Ovary (tissue), 3 donors: ENCODE results near the gene WEE1.

ENCODE experiments used
- CTCF ChIP-seq, 3 donors: fragments of 450-650 bp in 2 of 3; fragments of 200-600 bp in 1 of 3; IDR thresholded peaks; one replicate each; pipeline versions ENCODE4 v1.5.1 to v1.8.0; 2016 to 2022; ENCODE audit warnings: antibody characterized with exemption in 3 of 3, mild to moderate bottlenecking in 1 of 3
- EP300 ChIP-seq: sonication (generic); formaldehyde crosslinking; IDR thresholded peaks from one replicate; pipeline ENCODE4 v1.6.1; 2017; ENCODE audit warnings: antibody characterized with exemption
- donor health status: DM: no; HTN: no; CAD: no.

GRCh38 chr11:9562716-9563115 is 10.8 kb upstream of the WEE1 start:
- TF ChIP-seq CTCF (IDR thresholded peaks at IDR 0.05) = no peak
- TF ChIP-seq EP300 = no peak
